LNCAP (cell line): ENCODE data around the gene SKP1.

Source experiments
- TF ChIP-seq, protein P1 (sequence below): fragments of 450-650 bp; IDR thresholded peaks from 2 replicates; pipeline ENCODE4 v1.5.1; 2017; ENCODE audit warnings: mild to moderate bottlenecking

The SKP1 gene

DNA sequence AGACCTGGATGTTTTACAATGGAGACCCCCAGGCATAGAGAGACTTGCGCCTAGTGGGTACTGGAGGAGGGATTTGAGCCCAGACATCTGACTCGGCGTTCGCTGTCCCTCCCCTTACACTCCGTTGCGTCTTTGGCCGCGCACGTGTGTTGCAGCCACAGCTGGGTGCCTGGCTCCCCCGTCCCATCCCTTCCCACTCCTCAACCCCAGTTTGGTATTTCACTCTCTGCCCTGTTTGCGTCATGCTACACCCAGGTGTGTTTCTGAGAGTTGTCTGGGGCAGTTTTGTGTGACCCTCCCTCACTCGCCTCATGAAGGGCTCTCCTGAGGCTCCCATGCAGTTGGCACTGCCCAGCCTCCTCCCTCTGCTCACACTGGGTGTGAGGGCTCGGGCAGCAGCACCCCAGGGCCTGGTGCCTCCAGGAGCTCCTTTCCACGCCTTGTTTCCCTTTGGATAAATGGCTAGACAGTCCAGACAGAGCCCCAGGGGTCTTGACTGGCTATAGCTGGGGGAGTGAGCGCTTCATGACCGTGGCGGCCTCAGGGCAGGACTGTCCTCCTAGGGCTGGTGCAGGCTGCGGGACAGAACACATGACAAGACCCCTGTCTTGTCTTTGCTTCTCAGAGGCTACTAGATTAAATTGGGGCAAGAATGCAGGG lies 48.6 kb downstream of the SKP1 start:
- TF ChIP-seq, protein P1, sequence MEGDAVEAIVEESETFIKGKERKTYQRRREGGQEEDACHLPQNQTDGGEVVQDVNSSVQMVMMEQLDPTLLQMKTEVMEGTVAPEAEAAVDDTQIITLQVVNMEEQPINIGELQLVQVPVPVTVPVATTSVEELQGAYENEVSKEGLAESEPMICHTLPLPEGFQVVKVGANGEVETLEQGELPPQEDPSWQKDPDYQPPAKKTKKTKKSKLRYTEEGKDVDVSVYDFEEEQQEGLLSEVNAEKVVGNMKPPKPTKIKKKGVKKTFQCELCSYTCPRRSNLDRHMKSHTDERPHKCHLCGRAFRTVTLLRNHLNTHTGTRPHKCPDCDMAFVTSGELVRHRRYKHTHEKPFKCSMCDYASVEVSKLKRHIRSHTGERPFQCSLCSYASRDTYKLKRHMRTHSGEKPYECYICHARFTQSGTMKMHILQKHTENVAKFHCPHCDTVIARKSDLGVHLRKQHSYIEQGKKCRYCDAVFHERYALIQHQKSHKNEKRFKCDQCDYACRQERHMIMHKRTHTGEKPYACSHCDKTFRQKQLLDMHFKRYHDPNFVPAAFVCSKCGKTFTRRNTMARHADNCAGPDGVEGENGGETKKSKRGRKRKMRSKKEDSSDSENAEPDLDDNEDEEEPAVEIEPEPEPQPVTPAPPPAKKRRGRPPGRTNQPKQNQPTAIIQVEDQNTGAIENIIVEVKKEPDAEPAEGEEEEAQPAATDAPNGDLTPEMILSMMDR = no peak

DNA sequence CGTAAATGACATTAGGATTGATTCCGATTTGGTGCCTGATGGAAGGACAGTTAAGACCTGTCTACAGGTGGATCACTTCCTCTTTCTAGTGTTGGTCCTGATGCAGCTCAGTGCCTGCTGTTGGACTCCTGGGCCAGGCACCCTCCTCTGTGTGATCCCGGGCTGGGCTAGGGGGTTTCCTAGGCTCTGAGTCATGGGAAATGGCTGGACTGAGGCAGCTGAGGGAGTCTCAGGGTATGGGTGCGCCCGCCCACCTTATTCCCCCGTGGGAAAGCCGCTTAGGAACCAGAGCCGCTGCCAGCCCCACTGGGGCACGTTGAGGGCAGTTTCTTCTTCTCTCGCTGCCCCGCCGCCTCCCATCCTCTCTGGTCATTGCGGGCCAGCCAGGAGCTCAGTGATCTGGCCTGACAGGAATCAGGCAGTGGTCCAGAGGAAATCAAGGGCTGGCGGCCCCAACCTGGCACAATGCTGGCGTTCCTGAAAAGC lies 49.3 kb downstream of the SKP1 start:
- TF ChIP-seq, protein P1 = no peak

DNA sequence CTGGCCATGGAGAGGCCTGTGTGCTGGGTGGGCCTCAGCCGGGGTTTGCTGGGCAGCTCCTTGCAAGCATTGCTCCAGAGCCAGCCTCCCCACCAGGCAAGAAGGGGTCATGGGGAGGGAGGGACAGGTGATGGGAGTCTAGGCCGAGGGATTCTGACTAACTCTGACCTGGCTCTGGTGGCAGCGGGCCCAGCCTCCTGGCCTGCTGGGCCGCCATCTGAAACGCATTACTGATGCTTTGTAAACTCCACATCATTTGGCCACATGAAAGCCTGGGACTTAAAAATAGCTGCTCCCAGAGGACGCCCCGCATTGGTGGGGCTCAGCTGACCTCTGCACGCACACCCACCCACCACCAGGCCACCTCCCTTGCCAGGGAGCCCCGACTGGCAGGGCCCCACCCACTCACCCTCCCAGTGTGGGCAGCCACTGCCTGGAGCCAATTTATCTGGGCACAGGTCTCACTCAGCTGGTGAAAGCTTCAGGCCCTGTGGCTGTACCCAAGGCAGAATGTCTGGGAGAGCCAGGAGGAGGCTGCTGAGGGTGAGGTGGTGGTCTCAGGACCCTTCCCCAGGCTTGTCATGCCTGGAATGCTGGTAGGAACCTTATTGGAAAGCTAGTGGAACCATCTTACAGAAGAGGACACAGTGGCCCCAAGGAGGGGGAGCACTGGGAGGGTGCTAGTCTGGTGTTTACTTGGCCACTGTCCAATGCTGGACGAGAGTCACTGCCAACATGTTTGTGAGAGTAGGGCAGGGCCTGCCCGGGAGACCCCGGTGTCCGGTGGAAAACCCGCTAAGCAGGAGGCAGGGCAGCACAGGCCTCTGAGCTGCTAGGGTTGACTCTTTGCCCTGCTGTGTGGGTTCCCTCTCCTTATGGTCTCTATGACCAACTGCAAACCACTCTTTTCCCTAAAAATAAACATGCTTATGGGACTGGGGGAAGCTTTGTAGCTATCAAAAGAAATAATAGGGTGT lies 51.4 kb downstream of the SKP1 start:
- TF ChIP-seq, protein P1 = no peak

DNA sequence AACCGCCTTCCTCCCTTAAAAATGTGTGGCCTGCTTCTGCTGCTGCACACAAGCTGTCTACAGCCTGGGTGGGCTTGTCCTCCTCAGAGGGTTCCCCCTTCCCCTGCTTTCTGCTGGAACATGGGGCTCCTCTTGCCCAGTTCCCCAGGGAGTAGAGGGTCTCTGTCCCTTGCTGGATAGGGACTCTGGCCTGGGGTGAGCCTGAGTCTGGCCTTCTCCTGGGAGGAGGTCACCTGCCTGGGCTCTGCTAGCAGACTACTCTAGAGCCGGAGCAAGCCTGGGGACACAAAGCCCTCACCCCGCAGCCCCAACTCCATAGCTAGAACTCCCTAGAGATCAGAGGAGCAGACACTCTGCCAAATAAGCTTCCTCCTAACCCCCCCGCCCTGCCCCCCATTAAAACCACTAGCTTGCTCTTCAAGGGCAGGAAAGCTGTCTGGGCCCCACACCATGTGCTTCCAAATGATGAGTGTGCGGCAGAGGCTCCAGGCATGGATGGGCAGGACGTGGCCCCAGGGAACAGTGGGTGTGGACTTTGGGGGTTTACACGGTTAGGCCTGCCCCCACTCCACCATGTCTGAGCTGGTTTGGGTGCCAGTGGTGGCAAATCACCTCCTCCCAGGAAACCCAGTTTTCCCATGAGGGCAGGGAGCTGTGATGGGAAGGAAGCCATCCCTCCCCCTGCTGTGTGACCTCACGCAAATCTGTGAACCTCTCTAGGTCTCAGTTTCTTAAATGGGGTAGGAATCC lies 52.3 kb downstream of the SKP1 start:
- TF ChIP-seq, protein P1 = no peak

DNA sequence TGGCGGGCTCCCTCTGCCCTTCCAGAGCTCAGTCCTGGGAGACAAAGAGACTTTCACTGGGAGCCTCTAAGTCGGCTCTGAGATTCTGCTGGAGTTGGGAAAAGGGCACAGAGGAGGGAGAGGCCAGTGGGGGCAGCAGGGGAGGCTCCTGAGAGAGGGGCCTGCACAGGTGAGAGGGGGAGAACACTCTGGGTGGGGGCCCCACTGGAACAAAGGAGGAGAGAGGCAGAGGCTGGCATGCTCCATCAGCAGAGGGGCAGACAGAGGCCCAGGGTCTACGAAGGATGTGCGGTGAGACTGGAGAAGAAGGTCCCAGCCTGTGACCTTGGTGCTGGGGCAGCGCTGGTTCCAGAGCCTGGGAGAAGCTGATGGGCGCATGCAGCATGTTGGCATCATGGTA lies 53.4 kb downstream of the SKP1 start:
- TF ChIP-seq, protein P1 = no peak

DNA sequence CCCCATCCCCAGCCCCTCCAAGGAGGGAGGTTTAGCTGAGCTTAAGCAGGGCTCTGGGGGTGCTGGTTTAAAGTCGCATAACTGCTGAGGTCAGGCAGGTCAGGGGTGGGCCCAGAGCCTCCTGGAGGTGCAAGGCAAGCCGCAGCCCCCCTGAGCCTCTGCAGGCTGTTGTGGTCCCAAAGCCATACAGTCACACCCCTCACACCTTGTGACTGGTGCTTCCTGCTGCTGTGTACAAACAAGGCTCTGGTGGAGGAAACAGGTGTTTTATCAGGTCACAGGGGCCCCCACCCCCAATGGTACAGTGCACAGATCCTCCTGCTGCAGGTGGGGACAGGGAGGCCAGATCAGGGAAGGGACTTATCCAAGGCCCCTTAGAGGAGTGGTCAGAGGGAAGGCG lies 54.2 kb downstream of the SKP1 start:
- TF ChIP-seq, protein P1 = no peak
